GM12864 (cell line): ENCODE results near the gene MGAT3.

Source experiments
- DNase-seq: peaks from one replicate; pipeline ENCODE4 v3.0.0-alpha.2; 2011; ENCODE audit warnings: low read depth
- H3K4me3 ChIP-seq: 2 replicates; pipeline ENCODE4 v1.5.1; 2011; ENCODE audit warnings: mild to moderate bottlenecking, low read depth, low read length, control low read depth
- CTCF ChIP-seq: IDR thresholded peaks from 2 replicates; pipeline ENCODE4 v1.5.1; 2011; ENCODE audit warnings: low read depth, mild to moderate bottlenecking, moderate library complexity, low read length, control low read depth, inconsistent platforms; ENCODE audit errors: missing control alignments

MGAT3 gene

DNA sequence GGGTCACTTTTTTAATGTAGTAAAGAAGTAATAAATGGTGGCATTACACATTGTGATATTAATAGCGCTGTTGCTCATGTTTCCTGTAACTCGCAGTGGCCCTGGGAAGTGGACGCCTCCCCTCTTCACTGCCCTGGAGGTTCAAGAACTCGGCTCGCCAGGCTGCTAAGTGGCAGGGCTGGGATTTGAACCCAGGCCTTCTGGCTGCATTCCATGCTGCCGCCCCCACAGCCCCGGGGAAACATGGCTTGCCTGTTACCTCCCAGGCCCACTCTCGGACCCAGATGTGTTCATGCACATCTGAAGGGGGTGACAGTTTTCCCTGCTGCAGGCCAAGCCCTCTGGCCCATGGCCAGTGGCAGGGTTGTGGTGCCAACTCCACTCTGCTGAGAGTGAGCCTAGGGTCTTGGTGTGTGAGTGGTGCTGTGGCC lies 25.0 kb upstream of the MGAT3 start:
- no peak for DNase-seq
- TF ChIP-seq CTCF = no peak
- H3K4me3 ChIP-seq = no peak overlapping the region

- no peak for DNase-seq
- no peak for TF ChIP-seq CTCF
- no peak overlapping the region for H3K4me3 ChIP-seq
Observed at GRCh38 chr22:39432361-39432811, 24.4 kb upstream of the MGAT3 start.

DNA sequence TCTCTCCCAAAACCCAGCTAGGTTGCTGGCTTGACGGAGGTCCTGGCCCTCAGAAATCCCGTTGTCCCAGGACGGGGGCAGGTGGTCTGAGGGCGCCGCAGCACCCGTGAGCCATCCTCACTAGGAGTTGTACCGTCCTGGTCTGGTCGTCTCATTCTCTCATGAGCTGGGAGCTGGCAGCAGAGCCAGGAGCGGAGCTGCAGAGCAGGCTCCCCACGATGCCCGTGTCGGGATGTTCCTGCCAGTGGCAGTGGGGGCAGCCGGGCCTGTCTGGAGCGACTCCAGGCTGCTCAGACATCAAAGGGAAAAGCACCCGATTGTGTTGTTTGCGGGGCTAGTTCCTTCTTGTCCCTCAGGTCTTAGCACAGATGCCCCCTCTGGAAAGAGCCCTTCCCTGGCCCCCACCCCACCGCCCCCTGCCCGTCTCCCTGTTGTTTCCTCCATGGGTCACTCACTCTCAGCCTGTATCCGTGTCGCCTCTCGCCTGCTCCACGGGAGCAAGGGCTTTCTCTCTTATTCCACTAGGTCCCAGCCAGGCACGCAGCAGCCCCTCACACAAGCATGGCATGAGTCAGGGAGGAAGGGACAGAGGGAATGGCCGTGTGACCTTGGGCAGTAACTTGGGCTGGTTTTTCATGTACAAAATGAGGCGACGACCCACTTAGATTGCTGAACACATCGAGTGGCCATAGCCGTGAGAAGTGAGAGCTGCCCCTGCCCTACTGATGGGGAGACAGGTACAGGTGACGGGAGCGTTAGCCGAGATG lies 23.2 kb upstream of the MGAT3 start:
- H3K4me3 ChIP-seq = no peak overlapping the region
- DNase-seq = no peak
- TF ChIP-seq CTCF = no peak

GRCh38 chr22:39434243-39434653 lies 22.6 kb upstream of the MGAT3 start:
- no peak overlapping the region for H3K4me3 ChIP-seq
- no peak for TF ChIP-seq CTCF
- no peak for DNase-seq

DNA sequence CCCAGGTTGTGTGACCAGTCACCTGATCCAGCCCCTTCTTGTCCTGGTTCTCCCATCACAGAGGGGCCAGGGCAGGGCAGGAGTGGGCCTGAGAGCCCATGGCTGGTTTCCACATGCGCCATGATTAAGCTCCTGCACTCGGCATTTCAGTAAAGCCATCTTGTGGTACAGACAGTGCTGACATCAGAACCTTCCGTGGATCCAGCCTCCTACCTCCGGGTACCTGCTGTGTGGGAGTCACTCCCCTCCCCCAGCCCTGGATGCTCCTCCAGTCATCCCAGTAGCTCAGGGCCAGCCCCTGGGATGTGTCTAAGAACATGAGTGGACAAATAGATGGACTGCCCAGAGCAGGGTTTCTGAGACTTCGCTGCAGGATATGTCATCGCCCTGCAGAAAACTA lies 22.1 kb upstream of the MGAT3 start:
- H3K4me3 ChIP-seq = no peak overlapping the region
- no peak for DNase-seq
- TF ChIP-seq CTCF = no peak

DNA sequence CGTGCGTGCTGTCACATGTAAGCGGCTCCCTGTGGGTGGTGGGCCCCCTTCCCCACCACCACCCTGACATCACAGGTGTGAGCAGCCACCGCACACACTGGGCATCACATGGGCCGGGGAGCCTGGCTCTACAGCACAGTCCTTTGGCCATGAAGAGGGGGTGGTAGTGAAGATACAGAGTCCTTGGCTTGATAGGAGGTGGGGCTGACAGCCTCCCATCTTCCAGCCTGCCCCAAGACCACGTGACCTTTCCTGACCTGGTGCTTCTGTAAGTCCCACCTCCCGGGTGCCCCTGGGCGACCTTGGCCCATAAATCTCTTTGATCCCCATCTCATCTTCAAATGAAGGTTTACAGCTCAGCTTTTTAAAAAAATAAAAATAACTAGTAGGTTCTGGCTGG lies 21.2 kb upstream of the MGAT3 start:
- DNase-seq = no peak
- no peak for TF ChIP-seq CTCF
- no peak overlapping the region for H3K4me3 ChIP-seq
